Measurements from ENCODE around the gene PAX5. TPM values are rescaled to one million over a fixed set of nuclear protein-coding genes. Genes with fewer than 3 reads are reported as not detected.

The PAX5 gene
- total RNA-seq, 1 experiment from 2014 or later: 6.6 TPM

- ChIA-PET POLR2A (no interaction called here), CTCF (interaction anchor here (0.6 to 2.9 kb wide), 4 partner anchors 8 to 738 kb away, joined by 3 to 14 read pairs (median 3); no protein-coding TSS in a partner anchor)
- Mint-ChIP-seq H3K4me1 (peaks cover 5% of the 10 kb centered on the region; the same call in 1 of the 2 replicates), H3K4me3 (no peak overlapping the region), H3K27ac (no peak overlapping the region), H3K36me3 (no peaks in the 10 kb centered on the region), H3K27me3 (ENCODE audit: low read depth) (no peaks in the 10 kb centered on the region), H3K9me3 (no peaks in the 10 kb centered on the region)
- ATAC-seq: no peak
- TF ChIP-seq ZNF423 (CRISPR knock-in tag; IDR thresholded peaks at IDR 0.05) (no peak), GTF2I (CRISPR knock-in tag; conservative IDR thresholded peaks at IDR 0.05) (no peak), IRF2 (CRISPR knock-in tag; IDR thresholded peaks at IDR 0.05; ENCODE audit: borderline replicate concordance, low read depth) (no peak), ZNF232 (CRISPR knock-in tag; IDR thresholded peaks at IDR 0.05) (no peak), MXD4 (CRISPR knock-in tag; IDR thresholded peaks at IDR 0.05; ENCODE audit: borderline replicate concordance) (no peak), STAT6 (CRISPR knock-in tag; conservative IDR thresholded peaks at IDR 0.05; ENCODE audit: low read depth) (no peak), NR1H2 (CRISPR knock-in tag; IDR thresholded peaks at IDR 0.05) (no peak), CBFB (CRISPR knock-in tag; IDR thresholded peaks at IDR 0.05; ENCODE audit: low read depth) (no peak), TEAD1 (CRISPR knock-in tag; IDR thresholded peaks at IDR 0.05) (no peak), ZNF281 (CRISPR knock-in tag; IDR thresholded peaks at IDR 0.05) (no peak), NFYB (CRISPR knock-in tag; conservative IDR thresholded peaks at IDR 0.05; ENCODE audit: low read depth) (no peak)
- no peak for DNase-seq (ENCODE audit: low spot score)
Observed at GRCh38 chr9:36881743-36882441, 152.2 kb downstream of the PAX5 start.

- Mint-ChIP-seq H3K27ac (no peak overlapping the region), H3K4me1 (peaks cover 5% of the 10 kb centered on the region; the same call in 1 of the 2 replicates), H3K4me3 (no peak overlapping the region), H3K27me3 (ENCODE audit: low read depth) (no peaks in the 10 kb centered on the region), H3K36me3 (no peaks in the 10 kb centered on the region), H3K9me3 (0 out of 2 replicates have a peak, but pooled peaks cover under 1% of the 10 kb centered on the region)
- ChIA-PET CTCF (interaction anchor here (1.1 kb wide), 2 partner anchors 26 to 114 kb away, joined by 3 read pairs; no protein-coding TSS in a partner anchor), POLR2A (no interaction called here)
- no peak for ATAC-seq
- DNase-seq (ENCODE audit: low spot score): no peak
- TF ChIP-seq ZMAT4 (CRISPR knock-in tag; IDR thresholded peaks at IDR 0.05) (no peak), KAT7 (CRISPR knock-in tag; IDR thresholded peaks at IDR 0.05; ENCODE audit: borderline replicate concordance) (no peak), ZNF416 (CRISPR knock-in tag; IDR thresholded peaks at IDR 0.05) (no peak), HMGA2 (CRISPR knock-in tag; IDR thresholded peaks at IDR 0.05) (no peak), NR1H2 (CRISPR knock-in tag; IDR thresholded peaks at IDR 0.05) (no peak), CREB1 (CRISPR knock-in tag; IDR thresholded peaks at IDR 0.05) (no peak), OVOL2 (CRISPR knock-in tag; IDR thresholded peaks at IDR 0.05; ENCODE audit: borderline replicate concordance) (no peak), ATF3 (CRISPR knock-in tag; conservative IDR thresholded peaks at IDR 0.05) (no peak), MYBL2 (CRISPR knock-in tag; IDR thresholded peaks at IDR 0.05) (no peak), ARID4B (CRISPR knock-in tag; IDR thresholded peaks at IDR 0.05; ENCODE audit: borderline replicate concordance) (no peak), MAX (CRISPR knock-in tag; IDR thresholded peaks at IDR 0.05) (no peak), CREM (CRISPR knock-in tag; IDR thresholded peaks at IDR 0.05) (no peak), TEAD4 (CRISPR knock-in tag; IDR thresholded peaks at IDR 0.05) (no peak), TEAD1 (CRISPR knock-in tag; IDR thresholded peaks at IDR 0.05) (no peak)
Observed at GRCh38 chr9:36881316-36881715, 152.8 kb downstream of the PAX5 start.

All from WTC11 (cell line).